ENCODE data around the gene ZSWIM3.
"Not testable (repeated sequence)": the region's sequence is repeated elsewhere in the genome, so short reads cannot be mapped to it uniquely, and the experiment has no call there.

ZSWIM3 gene

GRCh38 chr20:45823949-45824835 lies 33.2 kb upstream of the ZSWIM3 start:
- peak; percentile 50 to 66 for DNase-seq (ENCODE audit: low read depth in 2 of 2)
- TF ChIP-seq CTCF (IDR thresholded peaks at IDR 0.05; ENCODE audit: low read depth, low read length): peak; percentile 63
- H3K4me3 ChIP-seq (replicated peaks in 1 of 2; ENCODE audit: low read depth in 2 of 2, low read length in 2 of 2): no peak overlapping the region

GRCh38 chr20:45826381-45827019 lies 30.9 kb upstream of the ZSWIM3 start:
- no peak for TF ChIP-seq CTCF (IDR thresholded peaks at IDR 0.05; ENCODE audit: low read depth, low read length)
- peak; percentile 25 to 70 for DNase-seq (ENCODE audit: low read depth in 2 of 2)
- no peak overlapping the region for H3K4me3 ChIP-seq (replicated peaks in 1 of 2; ENCODE audit: low read depth in 2 of 2, low read length in 2 of 2)

GRCh38 chr20:45827030-45827652 lies 30.3 kb upstream of the ZSWIM3 start, which contains the start of gene TNNC2:
TNNC2 (minus strand) TSS chr20:45827312; CDS start chr20:45827248, 64 bp downstream.
- DNase-seq (ENCODE audit: low read depth in 2 of 2): no peak
- TF ChIP-seq CTCF (IDR thresholded peaks at IDR 0.05; ENCODE audit: low read depth, low read length): no peak
- no peak within 1 kb of the TSS for H3K4me3 ChIP-seq (replicated peaks in 1 of 2; ENCODE audit: low read depth in 2 of 2, low read length in 2 of 2)

GRCh38 chr20:45827712-45828111 lies 29.7 kb upstream of the ZSWIM3 start:
- no peak overlapping the region for H3K4me3 ChIP-seq (replicated peaks in 1 of 2; ENCODE audit: low read depth in 2 of 2, low read length in 2 of 2)
- TF ChIP-seq CTCF (IDR thresholded peaks at IDR 0.05; ENCODE audit: low read depth, low read length): no peak

GRCh38 chr20:45828589-45828988 lies 28.8 kb upstream of the ZSWIM3 start:
- TF ChIP-seq CTCF (IDR thresholded peaks at IDR 0.05; ENCODE audit: low read depth, low read length): no peak
- no peak overlapping the region for H3K4me3 ChIP-seq (replicated peaks in 1 of 2; ENCODE audit: low read depth in 2 of 2, low read length in 2 of 2)
- peak; percentile 29 to 31 for DNase-seq (ENCODE audit: low read depth in 2 of 2)

More at GRCh38 chr20:45827712-45828111, 29.7 kb upstream of the ZSWIM3 start:
- DNase-seq (ENCODE audit: low read depth in 2 of 2): no peak

GRCh38 chr20:45829673-45830106 lies 27.7 kb upstream of the ZSWIM3 start:
- not testable (repeated sequence) for DNase-seq (ENCODE audit: low read depth in 2 of 2); H3K4me3 ChIP-seq (replicated peaks in 1 of 2; ENCODE audit: low read depth in 2 of 2, low read length in 2 of 2)

- TF ChIP-seq CTCF (IDR thresholded peaks at IDR 0.05; ENCODE audit: low read depth, low read length): no peak
- H3K4me3 ChIP-seq (replicated peaks in 1 of 2; ENCODE audit: low read depth in 2 of 2, low read length in 2 of 2): no peak overlapping the region
These were observed 24.8 kb upstream of the ZSWIM3 start for GRCh38 chr20:45832619-45833018.

More at GRCh38 chr20:45832619-45833018, 24.8 kb upstream of the ZSWIM3 start:
- no peak for DNase-seq (ENCODE audit: low read depth in 2 of 2)

Measured in cardiac fibroblast (primary cell).